Activated CD4-positive, alpha-beta T cell treated with anti-CD3 and anti-CD28 coated beads, Interleukin-2, amount 50 U/mL, for 24 hours (primary cell): ENCODE results near the gene OGFOD3.
"Not testable (repeated sequence)": the region's sequence is repeated elsewhere in the genome, so short reads cannot be mapped to it uniquely, and the experiment has no call there.

Source experiments
- DNase-seq, 2 donors: peaks; one replicate each; pipeline ENCODE4 v3.0.0-alpha.2; 2020; ENCODE audit warnings: low read depth in 1 of 2, low spot score in 1 of 2

OGFOD3 gene

GRCh38 chr17:82374626-82375331, 43.6 kb downstream of the OGFOD3 start:
- no peak for DNase-seq

GRCh38 chr17:82373731-82374625, 44.4 kb downstream of the OGFOD3 start:
- no peak for DNase-seq

- not testable (repeated sequence) for DNase-seq
Observed at GRCh38 chr17:82373072-82373452, 45.3 kb downstream of the OGFOD3 start.

GRCh38 chr17:82372249-82373071, 45.9 kb downstream of the OGFOD3 start:
- no peak for DNase-seq

DNA sequence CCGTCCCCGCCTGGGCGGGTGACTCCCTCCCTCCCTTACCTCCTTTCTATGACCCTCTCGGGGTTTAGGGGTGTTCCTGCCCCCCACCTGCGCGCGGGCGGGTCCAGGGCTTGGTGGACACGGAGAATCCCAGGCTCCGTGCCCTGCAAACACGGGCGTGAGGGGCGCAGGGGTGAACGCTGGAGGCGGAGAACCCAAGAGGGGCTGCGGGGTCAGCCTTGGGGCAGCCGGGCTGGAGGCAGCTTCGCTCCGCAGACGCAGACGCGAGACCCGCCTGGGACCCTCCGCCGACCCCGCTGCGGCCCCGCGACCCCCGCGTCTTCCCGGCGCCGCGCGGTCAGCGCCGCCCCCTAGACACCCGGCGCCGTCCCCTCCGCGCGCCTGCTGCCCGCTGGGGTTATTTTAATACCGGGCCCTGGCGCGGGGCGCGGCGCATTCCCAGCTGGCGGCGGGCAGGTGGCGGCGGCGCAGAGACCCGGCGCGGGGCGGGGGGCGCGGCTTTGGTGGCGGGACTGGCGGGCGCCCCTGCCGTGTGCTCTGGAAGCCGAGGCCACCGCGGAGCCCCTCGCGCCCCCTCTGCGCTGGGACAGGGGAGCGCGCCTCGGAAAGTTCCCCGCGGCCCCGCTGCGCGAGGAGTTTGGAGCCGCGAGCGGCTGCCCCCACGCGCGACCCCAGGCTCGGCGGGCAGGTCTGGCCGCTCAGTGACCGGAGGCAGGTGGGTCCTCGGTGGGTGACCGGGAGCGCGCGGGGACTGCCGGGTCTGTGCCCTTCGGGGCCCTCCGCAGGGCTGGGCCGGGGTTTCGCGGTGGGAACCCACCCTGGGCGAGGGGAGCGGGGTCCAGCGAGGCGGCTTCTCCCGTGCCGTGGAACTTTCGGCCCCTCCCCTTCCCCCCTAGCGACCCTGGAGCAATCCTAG, 46.8 kb downstream of the OGFOD3 start, which contains the start of gene UTS2R:
Gene UTS2R (plus strand): TSS at position 433 of the 916 bp plus-strand sequence. CDS start 2,560 bp downstream, outside the sequence.
- DNase-seq: no peak

- no peak for DNase-seq
Observed at GRCh38 chr17:82370471-82371332, 47.7 kb downstream of the OGFOD3 start.

DNA sequence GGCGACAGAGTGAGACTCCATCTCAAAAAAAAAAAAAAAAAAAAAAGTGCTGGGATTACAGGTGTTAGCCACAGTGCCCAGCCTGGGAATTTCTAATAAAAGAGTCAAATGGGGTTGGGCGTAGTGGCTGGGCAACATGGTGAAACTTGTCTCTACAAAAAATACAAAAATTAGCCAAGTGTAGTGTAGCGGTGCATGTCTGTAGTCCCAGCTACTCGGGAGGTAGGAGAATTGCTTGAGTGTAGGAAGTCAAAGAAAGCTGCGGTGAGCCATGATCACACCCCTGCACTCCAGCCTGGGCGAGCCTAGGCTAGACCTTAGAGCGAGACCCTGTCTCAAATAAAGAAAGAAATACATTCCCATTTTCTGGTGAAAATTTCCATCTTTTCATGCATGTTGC, 49.2 kb downstream of the OGFOD3 start:
- DNase-seq: no peak

GRCh38 chr17:82367724-82368524, 50.5 kb downstream of the OGFOD3 start:
- no peak for DNase-seq

DNA sequence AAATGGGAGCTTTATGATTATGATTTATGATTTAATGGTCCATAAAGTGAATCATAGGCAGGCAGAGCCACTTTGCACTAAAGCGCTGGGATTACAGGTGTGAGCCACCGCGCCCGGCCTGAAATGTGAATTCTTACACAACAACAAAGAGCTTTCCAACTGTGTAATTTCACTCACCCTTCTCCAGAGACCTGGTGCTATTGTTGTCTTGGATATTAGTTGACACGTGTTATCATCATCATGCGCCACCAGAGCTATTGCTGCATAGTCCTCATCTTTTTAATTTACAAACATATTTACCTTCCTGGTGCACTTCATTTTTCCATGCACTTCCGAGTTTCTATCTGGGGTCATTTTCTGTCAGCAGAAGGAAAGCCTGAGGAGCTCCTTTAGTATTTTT, 51.6 kb downstream of the OGFOD3 start:
- no peak for DNase-seq

DNA sequence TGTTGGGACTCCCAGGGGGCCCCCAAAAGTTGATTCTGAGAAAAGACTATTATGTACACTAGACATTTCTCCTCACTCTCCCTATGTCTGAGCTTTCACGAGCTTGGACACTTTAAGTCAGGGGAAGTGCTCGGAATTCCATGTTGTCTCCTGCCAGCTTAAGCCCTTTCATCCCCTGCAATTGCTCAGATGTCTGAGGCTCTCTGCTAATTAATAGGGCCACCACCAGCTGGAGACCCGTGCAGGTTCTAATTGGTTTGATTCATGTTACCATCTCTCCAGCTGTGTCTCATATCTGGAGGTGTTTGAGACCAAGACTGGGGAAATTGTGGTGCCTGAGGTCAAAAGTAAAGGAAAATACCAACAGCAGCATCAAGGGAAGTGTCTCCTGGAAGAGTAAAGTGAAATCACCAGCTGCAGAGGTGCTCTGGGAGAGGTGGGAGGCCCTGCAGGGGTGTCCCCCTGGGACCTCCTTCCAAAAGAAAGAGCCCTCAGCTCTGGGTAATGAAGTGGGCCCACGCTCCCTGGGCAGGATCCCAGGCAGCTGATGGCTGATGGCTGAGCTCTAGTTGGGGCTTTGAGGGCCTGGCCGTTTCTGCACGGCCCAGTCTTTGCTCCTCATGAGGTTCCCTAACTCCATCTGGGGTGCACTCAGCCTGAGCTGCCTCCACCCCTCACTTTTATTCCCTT, 52.6 kb downstream of the OGFOD3 start:
- no peak for DNase-seq

GRCh38 chr17:82361885-82362633, 56.3 kb downstream of the OGFOD3 start:
- DNase-seq: no peak

DNA sequence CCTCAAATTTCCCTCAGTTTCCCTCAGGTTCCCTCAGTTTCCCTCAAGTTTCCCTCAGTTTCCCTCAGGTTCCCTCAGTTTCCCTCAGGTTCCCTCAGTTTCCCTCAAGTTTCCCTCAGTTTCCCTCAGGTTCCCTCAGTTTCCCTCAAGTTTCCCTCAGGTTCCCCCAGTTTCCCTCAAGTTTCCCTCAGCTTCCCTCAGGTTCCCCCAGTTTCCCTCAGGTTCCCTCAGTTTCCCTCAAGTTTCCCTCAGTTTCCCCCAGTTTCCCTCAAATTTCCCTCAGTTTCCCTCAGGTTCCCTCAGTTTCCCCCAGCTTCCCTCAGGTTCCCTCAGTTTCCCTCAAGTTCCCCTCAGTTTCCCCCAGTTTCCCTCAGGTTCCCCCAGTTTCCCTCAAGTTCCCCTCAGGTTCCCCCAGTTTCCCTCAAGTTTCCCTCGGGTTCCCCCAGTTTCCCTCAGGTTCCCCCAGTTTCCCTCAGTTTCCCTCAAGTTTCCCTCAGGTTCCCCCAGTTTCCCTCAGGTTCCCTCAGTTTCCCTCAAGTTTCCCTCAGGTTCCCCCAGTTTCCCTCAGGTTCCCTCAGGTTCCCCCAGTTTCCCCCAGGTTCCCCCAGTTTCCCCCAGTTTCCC, 58.8 kb downstream of the OGFOD3 start:
- DNase-seq: not testable (repeated sequence)

GRCh38 chr17:82358465-82359350, 59.7 kb downstream of the OGFOD3 start, which contains the start of gene TEX19:
Gene TEX19 (plus strand): TSS chr17:82359247. CDS start chr17:82362151, 2,904 bp downstream.
- no peak for DNase-seq

DNA sequence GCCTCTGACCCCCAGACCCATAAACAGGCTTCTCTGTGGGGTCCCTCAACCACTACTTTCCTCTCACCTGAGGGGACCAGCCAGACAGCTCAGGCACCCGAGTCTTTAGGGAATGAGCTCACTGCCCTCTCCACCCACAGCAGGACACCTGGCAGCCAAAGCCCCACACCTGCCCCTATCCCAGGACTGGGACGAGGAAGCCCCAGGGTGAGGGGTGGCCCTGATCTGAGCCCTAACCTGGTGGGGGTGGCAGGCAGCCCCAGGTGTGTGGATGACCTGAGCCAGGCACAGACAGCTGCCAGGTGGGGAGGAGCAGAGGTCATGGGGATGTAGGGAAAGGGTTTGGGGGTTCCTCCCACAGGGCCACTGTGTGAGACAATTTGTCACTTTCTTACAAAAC, 61.0 kb downstream of the OGFOD3 start:
- no peak for DNase-seq

DNA sequence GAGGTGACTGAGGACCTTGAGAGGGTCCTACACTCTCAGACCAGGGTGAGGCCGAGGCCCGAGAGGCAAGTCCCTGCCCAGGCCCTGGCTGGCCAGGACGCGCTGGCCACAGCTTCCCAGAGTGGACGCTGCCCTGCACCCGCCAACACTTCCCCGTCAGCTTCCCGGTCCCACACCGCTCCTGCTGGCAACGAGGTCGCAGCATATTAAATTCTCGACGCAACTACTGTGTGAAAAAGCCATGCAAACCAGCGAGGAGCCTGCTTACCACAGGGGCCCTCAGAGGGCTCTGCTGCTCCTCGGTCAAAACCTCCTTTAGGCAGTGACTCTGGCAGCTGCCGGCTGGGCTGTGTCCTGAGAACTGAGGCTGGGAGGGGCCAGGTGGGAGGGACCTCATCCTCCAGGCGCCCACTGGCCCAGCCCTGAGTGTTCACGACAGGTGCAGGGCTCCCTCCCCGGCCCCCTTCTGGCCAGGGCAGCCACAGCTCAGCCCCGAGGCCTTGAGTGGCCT, 61.5 kb downstream of the OGFOD3 start:
- no peak for DNase-seq
